ENCODE measurements around the gene CRIP2.

DNA sequence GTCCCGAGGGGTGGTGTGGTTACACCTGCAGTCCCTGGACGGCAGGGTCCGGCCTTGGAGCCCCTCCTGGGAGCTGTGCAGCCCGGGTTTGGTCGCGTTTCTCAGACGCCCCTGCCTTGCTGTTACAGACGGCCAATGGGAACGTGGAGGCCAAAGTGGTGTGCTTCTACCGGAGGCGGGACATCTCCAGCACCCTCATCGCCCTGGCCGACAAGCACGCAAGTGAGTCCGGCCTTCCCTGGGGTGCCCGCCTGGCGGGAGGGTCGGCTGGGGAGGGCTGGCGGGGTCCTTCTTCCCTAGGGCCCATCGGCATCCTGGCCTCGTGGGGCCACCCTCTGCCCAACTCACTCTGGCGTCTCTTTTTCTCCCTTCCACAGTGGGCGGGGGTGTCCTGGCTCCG is 29.3 kb upstream of the CRIP2 start:
- TF ChIP-seq POLR2A (IDR thresholded peaks at IDR 0.05): no peak
- TF ChIP-seq, protein P1, sequence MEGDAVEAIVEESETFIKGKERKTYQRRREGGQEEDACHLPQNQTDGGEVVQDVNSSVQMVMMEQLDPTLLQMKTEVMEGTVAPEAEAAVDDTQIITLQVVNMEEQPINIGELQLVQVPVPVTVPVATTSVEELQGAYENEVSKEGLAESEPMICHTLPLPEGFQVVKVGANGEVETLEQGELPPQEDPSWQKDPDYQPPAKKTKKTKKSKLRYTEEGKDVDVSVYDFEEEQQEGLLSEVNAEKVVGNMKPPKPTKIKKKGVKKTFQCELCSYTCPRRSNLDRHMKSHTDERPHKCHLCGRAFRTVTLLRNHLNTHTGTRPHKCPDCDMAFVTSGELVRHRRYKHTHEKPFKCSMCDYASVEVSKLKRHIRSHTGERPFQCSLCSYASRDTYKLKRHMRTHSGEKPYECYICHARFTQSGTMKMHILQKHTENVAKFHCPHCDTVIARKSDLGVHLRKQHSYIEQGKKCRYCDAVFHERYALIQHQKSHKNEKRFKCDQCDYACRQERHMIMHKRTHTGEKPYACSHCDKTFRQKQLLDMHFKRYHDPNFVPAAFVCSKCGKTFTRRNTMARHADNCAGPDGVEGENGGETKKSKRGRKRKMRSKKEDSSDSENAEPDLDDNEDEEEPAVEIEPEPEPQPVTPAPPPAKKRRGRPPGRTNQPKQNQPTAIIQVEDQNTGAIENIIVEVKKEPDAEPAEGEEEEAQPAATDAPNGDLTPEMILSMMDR (IDR thresholded peaks at IDR 0.05): no peak
